ENCODE measurements around the gene KIF21B.

Gene KIF21B

GRCh38 chr1:201013031-201013485 is 10.5 kb downstream of the KIF21B start:
- Histone ChIP-seq H3K79me2 (peaks cover 4% of the 10 kb centered on the region), H3K27me3 (ENCODE audit: control insufficient read depth, insufficient read depth, low read length) (no peaks in the 10 kb centered on the region), H3K9me3 (ENCODE audit: control insufficient read depth, low read length) (no peaks in the 10 kb centered on the region), H3K9ac (no peak overlapping the region), H3K4me2 (ENCODE audit: low read length) (no peak overlapping the region), H3K27ac (peak overlapping the region; percentile 98), H2AFZ (no peak overlapping the region), H3K36me3 (ENCODE audit: control insufficient read depth, insufficient read depth, low read length) (no peaks in the 10 kb centered on the region), H3K4me3 (ENCODE audit: low read depth, low read length) (no peak overlapping the region), H3K4me1 (peaks cover 69% of the 10 kb centered on the region)
- no peak for TF ChIP-seq CTCF (IDR thresholded peaks at IDR 0.05)

GRCh38 chr1:201011616-201012015 is 11.9 kb downstream of the KIF21B start:
- H3K4me2 ChIP-seq (ENCODE audit: low read length) = no peak overlapping the region
- no peak overlapping the region for H3K4me3 ChIP-seq (ENCODE audit: low read depth, low read length)
- no peak overlapping the region for H3K9ac ChIP-seq
- H3K79me2 ChIP-seq = peaks cover 10% of the 10 kb centered on the region
- H2AFZ ChIP-seq = no peak overlapping the region
- TF ChIP-seq CTCF (IDR thresholded peaks at IDR 0.05) = no peak
- H3K27ac ChIP-seq = peak overlapping the region; percentile 98
- H3K27me3 ChIP-seq (ENCODE audit: control insufficient read depth, insufficient read depth, low read length) = no peaks in the 10 kb centered on the region
- H3K4me1 ChIP-seq = peaks cover 56% of the 10 kb centered on the region
- no peaks in the 10 kb centered on the region for H3K36me3 ChIP-seq (ENCODE audit: control insufficient read depth, insufficient read depth, low read length)
- no peaks in the 10 kb centered on the region for H3K9me3 ChIP-seq (ENCODE audit: control insufficient read depth, low read length)

GRCh38 chr1:201009962-201010645 is 13.4 kb downstream of the KIF21B start:
- H3K9ac ChIP-seq = no peak overlapping the region
- H3K4me1 ChIP-seq = peaks cover 46% of the 10 kb centered on the region
- peaks cover 18% of the 10 kb centered on the region for H3K79me2 ChIP-seq
- no peaks in the 10 kb centered on the region for H3K9me3 ChIP-seq (ENCODE audit: control insufficient read depth, low read length)
- no peak overlapping the region for H3K4me3 ChIP-seq (ENCODE audit: low read depth, low read length)
- no peak overlapping the region for H2AFZ ChIP-seq
- H3K27me3 ChIP-seq (ENCODE audit: control insufficient read depth, insufficient read depth, low read length) = no peaks in the 10 kb centered on the region
- H3K27ac ChIP-seq = peak overlapping the region; percentile 98
- no peaks in the 10 kb centered on the region for H3K36me3 ChIP-seq (ENCODE audit: control insufficient read depth, insufficient read depth, low read length)
- H3K4me2 ChIP-seq (ENCODE audit: low read length) = no peak overlapping the region
- TF ChIP-seq CTCF (IDR thresholded peaks at IDR 0.05) = no peak

GRCh38 chr1:201008666-201009360 is 14.7 kb downstream of the KIF21B start:
- TF ChIP-seq CTCF (IDR thresholded peaks at IDR 0.05) = no peak
- Histone ChIP-seq H3K9ac (no peak overlapping the region), H3K4me3 (ENCODE audit: low read depth, low read length) (no peak overlapping the region), H3K4me2 (ENCODE audit: low read length) (no peak overlapping the region), H3K27ac (peak overlapping the region; percentile 11), H3K27me3 (ENCODE audit: control insufficient read depth, insufficient read depth, low read length) (no peaks in the 10 kb centered on the region), H3K79me2 (peaks cover 18% of the 10 kb centered on the region), H2AFZ (no peak overlapping the region), H3K36me3 (ENCODE audit: control insufficient read depth, insufficient read depth, low read length) (no peaks in the 10 kb centered on the region), H3K4me1 (peaks cover 38% of the 10 kb centered on the region), H3K9me3 (ENCODE audit: control insufficient read depth, low read length) (no peaks in the 10 kb centered on the region)
